Left kidney (tissue), 8 donors: ENCODE data around the gene RAD9A. TPM values are rescaled to one million over a fixed set of nuclear protein-coding genes. Genes with fewer than 3 reads are reported as not detected.

ENCODE experiments used
- DNase-seq: peaks from one replicate; pipeline ENCODE4 v3.0.0-alpha.2; 2013
- long read RNA-seq, 8 donors: transcript quantifications; one replicate each; lab custom pipeline, GENCODE V29; 2026
- polyA plus RNA-seq: library from polyadenylated mRNA; unstranded; fragments of 120-200 nt; gene quantifications from one replicate; pipeline ENCODE4 v1.2.1, GENCODE V29; 2013; ENCODE audit not compliant: insufficient read length

The RAD9A gene
- 29.6 TPM for polyA plus RNA-seq
- long read RNA-seq, donor 1, partial matches to known transcripts, result 0 of 5 reads
- long read RNA-seq, donor 1, other reads (novel, unspliced or antisense), result 0 of 5 reads
- long read RNA-seq, donor 2, partial matches to known transcripts, result 18 of 45 reads
- long read RNA-seq, donor 2, other reads (novel, unspliced or antisense), result 26 of 45 reads
- long read RNA-seq, donor 3, partial matches to known transcripts, result 0 of 1 reads
- long read RNA-seq, donor 3, other reads (novel, unspliced or antisense), result 0 of 1 reads
- long read RNA-seq, donor 4, result 0 reads
- long read RNA-seq, donor 5, partial matches to known transcripts, result 264 of 269 reads
- long read RNA-seq, donor 5, other reads (novel, unspliced or antisense), result 0 of 269 reads
- long read RNA-seq, donor 6, partial matches to known transcripts, result 69 of 179 reads
- long read RNA-seq, donor 6, other reads (novel, unspliced or antisense), result 107 of 179 reads
- long read RNA-seq, donor 7, partial matches to known transcripts, result 237 of 288 reads
- long read RNA-seq, donor 7, other reads (novel, unspliced or antisense), result 48 of 288 reads
- long read RNA-seq, donor 8, partial matches to known transcripts, result 91 of 92 reads
- long read RNA-seq, donor 8, other reads (novel, unspliced or antisense), result 0 of 92 reads

DNA sequence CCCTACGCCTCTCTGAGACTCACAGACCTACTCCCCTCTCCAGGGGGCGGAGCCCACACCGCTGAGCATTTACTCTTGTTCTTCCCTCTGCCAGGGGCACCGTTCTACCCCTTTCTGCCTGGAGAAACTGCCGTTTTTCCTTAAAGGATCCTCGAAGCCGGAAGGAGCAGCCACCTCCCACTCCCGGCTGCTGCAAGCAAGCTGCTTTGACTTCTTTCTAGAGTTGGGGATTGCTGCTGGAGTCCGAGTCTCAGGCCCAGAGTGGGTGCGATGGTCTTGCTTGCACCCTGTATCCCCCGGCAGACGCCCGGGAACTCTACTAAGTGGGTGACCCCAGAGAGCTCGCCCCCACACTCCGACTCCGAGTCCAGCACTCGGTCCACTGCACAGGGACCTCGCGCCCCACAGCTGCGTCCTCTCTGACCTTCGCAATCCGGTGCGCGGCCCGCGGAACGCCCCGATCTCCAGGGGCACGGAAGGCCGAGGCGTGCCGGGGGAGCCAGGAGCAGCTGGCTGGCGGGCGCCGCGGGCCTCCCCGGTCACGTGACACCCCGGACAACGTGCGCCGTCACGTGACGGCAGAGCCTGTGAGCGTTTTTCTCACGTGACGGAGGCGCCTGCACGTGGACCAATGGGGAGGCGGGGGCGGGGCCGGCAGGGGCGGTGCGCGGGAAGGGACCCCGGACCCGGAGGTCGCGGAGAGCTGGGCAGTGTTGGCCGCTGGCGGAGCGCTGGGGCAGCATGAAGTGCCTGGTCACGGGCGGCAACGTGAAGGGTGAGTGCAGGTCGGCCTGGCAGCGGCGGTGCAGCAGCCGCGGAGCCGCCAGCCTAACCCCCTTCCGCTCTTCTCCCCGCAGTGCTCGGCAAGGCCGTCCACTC lies at the start of gene RAD9A:
RAD9A (plus strand) TSS at position 683 of the 879 bp plus-strand sequence; CDS start at position 742, 59 bp downstream.
- DNase-seq, result peak; percentile 93

DNA sequence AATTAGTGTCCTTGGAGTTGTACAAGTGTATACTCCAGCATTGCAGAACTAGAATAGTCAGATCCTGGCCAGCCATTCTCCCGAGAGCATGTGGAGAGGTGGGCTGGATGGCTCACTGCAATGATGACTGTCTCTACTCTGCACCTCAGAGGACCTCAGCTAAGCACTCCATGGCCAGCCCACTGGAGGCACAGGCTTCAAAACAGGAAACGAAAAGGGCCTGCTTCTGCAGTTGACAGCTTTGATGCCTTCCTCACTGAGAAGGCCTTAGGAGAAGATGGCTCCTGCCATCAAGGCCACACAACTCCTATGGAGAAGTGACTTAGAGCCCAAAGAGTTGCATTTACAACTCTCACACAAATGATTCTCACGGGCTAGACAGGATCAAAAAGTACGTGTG lies 47.5 kb upstream of the RAD9A start:
- DNase-seq, result no peak

DNA sequence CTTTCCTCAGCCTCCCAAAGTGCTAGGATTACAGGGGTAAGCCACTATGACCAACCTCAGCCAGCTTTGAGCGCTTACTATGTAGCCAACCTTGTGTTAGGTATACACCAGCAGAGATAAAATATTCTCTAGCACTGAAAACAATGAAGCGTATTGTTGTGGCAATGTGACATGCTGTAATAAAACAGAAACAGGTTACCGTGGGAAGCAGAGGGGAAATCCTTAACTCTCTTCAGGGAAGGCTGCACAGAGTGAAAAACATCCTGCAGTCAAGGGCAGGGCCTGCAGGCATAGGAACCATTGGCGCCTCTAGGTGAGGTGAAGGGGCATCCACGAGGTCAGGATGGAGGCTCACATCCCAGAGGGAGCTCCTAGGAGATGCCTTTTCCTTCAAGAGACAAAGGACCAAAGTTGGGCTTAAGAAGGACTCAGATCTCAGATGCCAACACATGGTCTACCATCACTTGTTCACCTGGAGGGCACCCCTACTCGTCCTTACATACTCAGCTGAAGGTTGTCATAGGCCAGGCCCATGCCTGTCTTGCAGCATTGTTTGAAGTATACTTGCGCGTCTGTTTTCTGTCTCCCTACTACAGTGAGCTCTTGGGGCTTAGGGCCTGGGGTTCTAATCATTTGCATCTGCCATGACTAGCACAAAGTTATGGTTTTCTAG lies 46.4 kb upstream of the RAD9A start:
- no peak for DNase-seq

- DNase-seq, result no peak
These were observed 45.6 kb upstream of the RAD9A start for GRCh38 chr11:67345920-67346819.

GRCh38 chr11:67347964-67348749 lies 43.6 kb upstream of the RAD9A start:
- DNase-seq, result no peak

GRCh38 chr11:67349036-67349435 lies 42.8 kb upstream of the RAD9A start:
- no peak for DNase-seq

DNA sequence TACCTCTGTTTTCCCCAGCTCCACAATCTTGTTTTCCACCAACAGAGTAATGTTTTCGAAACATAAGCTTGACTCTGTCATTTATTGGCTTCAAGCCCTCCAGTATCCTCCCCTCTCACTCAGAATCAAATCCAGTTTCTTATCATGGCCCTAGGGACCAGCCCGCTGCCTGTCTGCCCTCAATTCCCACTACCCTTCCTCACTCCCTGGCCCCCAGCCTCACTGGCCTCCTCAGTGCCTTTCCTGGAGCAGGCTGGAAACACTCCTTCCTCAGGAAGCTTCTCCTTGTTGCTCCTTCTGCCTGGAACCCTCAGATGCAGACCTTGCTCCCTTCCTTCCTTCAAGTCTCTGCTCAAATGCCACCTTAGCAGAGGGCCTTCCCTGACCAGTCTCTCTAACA lies 42.3 kb upstream of the RAD9A start:
- DNase-seq, result no peak

DNA sequence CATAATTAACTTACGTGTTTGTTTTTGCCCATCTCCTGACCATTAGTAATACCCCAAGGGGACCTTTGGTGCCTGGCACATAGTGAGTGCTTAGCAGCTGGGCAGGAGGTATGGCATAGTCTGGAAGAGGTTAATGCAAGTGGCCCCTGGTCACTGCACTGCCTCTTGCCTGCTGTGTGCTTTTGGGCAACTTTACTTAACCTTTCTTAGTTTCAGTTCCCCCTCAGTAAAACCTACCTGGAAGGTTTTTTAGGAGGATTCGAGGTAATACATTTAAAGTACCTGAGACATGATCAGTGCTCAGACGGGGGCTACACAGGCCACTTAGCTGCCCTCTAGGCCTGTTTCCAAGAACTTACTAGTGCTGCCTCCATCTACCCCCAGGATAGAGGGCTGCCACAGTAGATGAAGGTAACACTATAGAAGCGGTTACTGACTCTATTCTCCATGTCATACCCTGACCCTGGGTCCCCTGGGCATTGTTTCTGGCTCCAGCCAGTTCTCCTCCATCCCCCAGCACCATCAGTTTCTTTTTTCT lies 41.8 kb upstream of the RAD9A start:
- DNase-seq, result no peak

DNA sequence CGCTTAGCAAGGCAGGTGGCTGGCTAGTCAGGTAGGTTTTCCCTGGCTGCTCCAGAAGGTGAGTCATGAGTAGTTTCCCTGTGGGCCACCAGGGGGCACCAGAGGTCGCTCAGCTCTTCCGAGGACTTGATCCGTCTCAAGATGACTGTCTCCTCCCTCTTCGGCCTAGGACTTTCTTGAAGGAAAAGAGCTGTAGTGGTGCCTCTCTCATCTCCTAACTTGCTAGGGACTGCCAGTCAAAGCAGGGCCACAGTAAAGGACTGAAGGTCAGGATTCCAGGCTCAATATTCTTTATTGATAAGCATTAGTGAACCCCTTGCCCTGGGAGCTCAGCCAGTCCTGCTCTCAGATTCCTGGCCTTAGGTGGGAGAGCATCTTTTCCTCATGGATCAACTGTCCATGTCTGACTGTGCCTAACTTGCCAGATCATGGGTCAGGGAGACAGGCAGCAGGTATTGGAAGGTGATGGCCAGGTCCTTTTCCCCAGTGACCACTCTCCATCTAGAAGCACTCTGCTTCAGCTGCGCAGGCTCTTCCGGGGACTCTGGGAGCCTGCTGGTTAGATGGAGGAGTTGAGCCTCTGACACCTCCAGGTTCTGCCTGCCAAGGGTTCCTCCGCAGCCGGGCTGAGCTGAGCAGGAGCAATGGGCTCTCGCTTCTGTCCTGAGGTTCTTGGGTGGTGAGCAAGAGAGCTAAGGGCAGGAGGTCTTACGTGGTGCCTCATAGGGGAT lies 40.3 kb upstream of the RAD9A start:
- DNase-seq, result no peak

DNA sequence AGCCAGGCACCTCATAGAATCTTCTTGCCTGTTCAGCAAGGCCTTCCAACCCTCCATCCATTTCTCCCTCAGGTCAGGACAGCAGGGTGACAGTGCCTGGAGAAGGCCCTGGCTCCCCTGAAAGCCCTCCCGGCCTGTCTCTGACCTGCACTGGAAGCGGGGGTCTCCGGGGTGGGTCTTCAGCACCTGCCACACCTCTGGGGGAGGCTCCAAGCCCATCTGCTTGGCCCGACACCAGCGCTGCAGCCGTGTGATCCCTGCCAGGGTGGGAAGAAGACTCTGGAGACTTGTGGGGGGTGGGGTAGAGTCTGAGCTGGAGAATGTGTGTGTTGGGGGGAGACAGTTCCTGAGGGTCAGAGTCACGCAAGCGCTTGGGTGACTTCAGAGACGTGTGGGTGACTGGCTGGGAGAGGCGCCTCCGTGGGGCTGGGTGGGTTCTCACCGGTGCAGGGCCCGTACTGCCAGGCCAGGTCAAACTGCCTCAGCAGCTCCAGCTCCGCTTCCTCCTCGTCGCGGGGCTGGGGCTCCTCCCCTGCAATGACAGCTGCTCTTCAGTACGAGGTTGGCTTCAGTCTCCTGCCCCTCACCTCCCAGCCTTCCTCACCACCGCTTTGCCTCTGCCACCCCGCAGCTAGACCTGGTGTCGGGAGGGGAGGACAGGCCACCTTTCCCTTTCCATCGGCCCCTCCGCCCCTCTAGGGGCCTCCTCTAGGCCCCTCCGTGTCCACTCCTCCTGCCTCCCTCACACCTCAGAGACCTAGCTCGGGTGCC lies 39.1 kb upstream of the RAD9A start:
- no peak for DNase-seq

DNA sequence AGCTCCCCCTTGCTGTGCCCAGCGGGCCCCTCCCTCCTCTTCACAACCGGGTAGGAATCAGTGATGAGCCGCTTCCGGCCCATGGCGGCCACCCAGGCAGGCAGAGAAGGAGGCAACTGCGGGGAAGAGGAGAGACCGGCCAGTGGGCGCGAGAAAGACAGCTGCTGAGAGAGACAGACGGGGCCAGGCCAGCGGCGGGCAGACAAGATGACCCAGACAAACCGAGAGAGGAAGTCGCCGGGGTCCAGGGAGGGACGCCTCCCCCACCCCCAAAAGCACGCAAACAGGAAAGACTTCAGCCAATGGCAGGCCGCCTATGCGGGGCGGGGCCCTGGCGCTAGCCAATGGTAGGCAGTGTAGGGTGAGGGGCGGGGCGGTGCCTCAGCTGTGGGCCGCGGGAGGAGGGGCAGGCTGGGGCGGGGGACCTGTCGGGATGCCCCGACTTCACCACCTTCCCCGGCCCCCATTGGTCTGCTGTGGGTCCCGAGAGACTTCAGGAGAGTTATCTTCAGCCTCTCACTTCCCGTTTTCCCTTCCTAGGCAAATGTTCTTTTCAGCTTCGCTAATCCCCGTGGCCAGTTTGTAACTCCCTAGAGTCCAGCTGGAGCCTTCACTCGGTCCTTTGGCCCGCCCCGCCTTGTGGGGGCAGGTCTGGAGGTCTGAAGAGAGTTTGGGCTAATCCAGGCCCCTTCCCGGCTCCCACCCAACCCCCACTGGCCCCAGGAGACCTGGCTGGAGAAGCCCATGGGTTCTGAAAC lies 38.3 kb upstream of the RAD9A start, which contains the start of gene POLD4:
POLD4 (minus strand) TSS at position 230 of the 758 bp plus-strand sequence; CDS start at position 83, 147 bp downstream.
- peak; percentile 93 for DNase-seq

DNA sequence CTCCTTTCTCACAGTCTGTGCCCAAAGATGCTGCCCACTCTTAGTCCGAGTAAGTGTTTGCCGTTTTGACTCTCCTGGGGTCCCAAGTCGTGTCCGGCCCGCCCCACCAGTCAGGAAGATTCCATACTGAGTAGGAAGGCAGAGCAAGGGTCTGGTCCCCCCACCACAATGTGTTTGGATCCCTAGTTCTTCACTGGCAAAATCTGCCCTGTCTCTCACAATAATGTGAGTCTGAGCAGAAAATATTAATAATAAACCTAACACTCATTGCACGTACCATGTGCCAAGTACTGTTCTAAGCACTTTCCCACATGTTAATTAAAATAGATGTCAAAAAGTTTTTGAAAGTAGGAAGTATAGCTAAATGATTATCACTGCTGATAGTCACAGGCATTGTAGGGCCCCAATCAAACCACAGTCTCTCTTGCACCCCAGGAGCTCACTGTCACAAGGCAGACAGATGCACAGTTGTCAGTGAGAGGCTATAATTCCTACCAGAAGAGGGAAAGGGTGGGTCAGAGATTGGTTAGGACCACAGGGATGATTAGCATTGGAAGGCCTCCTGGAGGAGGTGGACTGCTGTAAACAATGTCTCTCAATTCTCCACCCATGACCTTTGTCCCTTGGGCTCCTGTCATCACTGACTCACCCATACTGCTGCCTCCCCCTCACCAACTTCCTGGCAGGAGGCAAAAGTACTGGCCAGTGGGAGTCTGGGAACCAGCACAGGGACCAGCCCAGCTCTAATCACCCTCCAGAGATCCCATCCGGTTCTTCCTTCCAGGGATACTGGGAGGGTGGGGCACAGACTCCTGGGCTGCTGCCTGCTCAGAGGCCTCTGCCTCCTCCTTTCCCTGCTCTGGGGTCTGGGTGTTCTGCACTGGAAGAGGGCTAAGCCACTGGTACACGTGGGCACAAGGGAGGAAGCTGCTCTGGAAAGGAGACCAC lies 37.4 kb upstream of the RAD9A start:
- DNase-seq, result no peak

DNA sequence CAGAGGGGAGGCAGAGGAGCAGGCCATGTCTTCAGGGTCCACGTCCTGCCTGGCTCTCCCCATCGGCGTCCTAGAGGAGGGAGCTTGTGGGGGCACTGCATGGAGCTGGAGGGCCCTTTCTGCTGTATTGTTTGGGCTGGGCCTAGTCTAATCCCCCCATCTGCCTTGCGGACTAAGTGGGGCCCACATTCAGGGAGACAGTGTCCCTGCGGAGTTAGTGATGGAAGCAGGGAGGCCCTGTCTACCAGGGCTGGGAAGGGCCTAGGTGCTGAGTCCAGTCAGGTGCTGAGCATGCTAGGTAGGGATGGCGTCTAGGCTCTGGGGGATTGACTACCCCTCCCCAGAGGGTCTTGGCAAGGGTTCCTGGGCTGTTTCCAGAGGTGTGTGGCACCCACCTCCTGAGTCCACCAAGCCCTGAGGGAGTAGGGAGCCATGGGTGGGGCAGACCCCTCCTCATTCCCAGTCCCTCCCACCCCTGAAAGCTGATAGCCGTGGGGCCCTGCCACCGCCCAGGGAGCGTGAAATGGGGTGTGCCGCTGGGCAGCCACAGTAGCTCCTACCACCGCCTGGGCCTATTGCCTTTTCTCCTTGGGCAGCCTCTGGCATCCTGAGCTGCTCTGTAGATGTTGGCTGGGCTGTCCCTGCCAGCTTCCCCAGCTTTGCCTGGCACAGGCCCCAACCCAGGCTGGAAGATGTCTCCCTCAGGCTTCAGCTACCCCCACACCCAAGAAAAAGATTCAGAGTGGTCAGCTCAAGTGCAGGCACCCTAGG lies 36.6 kb upstream of the RAD9A start:
- no peak for DNase-seq

- no peak for DNase-seq
These were observed 35.9 kb upstream of the RAD9A start for GRCh38 chr11:67355794-67356386.

- DNase-seq, result no peak
These were observed 35.4 kb upstream of the RAD9A start for GRCh38 chr11:67356387-67356863.
